ENCODE measurements around the gene LTB4R2. TPM values are rescaled to one million over a fixed set of nuclear protein-coding genes. Genes with fewer than 3 reads are reported as not detected.
A peak's percentile ranks its signal among the peaks of the same experiment; 100 is the strongest.

LTB4R2 gene
- total RNA-seq, 4 donors from 2014 or later = 88.1 to 173 (median 147) TPM

GRCh38 chr14:24316597-24316950 lies 6.6 kb downstream of the LTB4R2 start:
- H3K4me3 ChIP-seq (ENCODE audit: low read depth, poor library complexity, severe bottlenecking) = no peak overlapping the region
- intact Hi-C loops (cut with DNase I; ENCODE audit: low total_unique reads) = no loop called here
- peak in 1 of 2 donors; percentile 87 for DNase-seq (ENCODE audit: low spot score in 2 of 2)
- TF ChIP-seq POLR2A (IDR thresholded peaks at IDR 0.05) (no peak), CTCF (IDR thresholded peaks at IDR 0.05) (no peak)
- 32 to 41% methylated on average over 18 of the region's 18 CpGs for WGBS, 2 donors

GRCh38 chr14:24317141-24317928 lies 7.4 kb downstream of the LTB4R2 start:
- H3K4me3 ChIP-seq (ENCODE audit: low read depth, poor library complexity, severe bottlenecking) = no peak overlapping the region
- DNase-seq (ENCODE audit: low spot score in 2 of 2) = no peak
- TF ChIP-seq CTCF (IDR thresholded peaks at IDR 0.05) (no peak), POLR2A (IDR thresholded peaks at IDR 0.05) (no peak)
- WGBS, 2 donors = 58 to 71% methylated on average over 3 of the region's 3 CpGs
- intact Hi-C loops (cut with DNase I; ENCODE audit: low total_unique reads) = no loop called here

- no peak for TF ChIP-seq CTCF (IDR thresholded peaks at IDR 0.05)
- no peak for TF ChIP-seq POLR2A (IDR thresholded peaks at IDR 0.05)
- no peak for DNase-seq (ENCODE audit: low spot score in 2 of 2)
- 89 to 92% methylated on average over 14 of the region's 14 CpGs for WGBS, 2 donors
- H3K4me3 ChIP-seq (ENCODE audit: low read depth, poor library complexity, severe bottlenecking) = no peak overlapping the region
- intact Hi-C loops (cut with DNase I; ENCODE audit: low total_unique reads) = no loop called here
Measured at GRCh38 chr14:24321212-24321975, 11.5 kb downstream of the LTB4R2 start.

- 84 to 86% methylated on average over 8 to 10 of the region's 10 CpGs for WGBS, 2 donors
Measured at GRCh38 chr14:24322672-24323071, 12.7 kb downstream of the LTB4R2 start.

GRCh38 chr14:24323341-24323740 lies 13.4 kb downstream of the LTB4R2 start:
- intact Hi-C loops (cut with DNase I; ENCODE audit: low total_unique reads) = no loop called here
- TF ChIP-seq POLR2A (IDR thresholded peaks at IDR 0.05) (no peak), CTCF (IDR thresholded peaks at IDR 0.05) (no peak)
- H3K4me3 ChIP-seq (ENCODE audit: low read depth, poor library complexity, severe bottlenecking) = no peak overlapping the region
- no peak for DNase-seq (ENCODE audit: low spot score in 2 of 2)
- 54 to 55% methylated on average over 3 of the region's 3 CpGs for WGBS, 2 donors

More at GRCh38 chr14:24322672-24323071, 12.7 kb downstream of the LTB4R2 start:
- intact Hi-C loops (cut with DNase I; ENCODE audit: low total_unique reads) = no loop called here
- TF ChIP-seq CTCF (IDR thresholded peaks at IDR 0.05) = no peak
- TF ChIP-seq POLR2A (IDR thresholded peaks at IDR 0.05) = no peak
- H3K4me3 ChIP-seq (ENCODE audit: low read depth, poor library complexity, severe bottlenecking) = no peak overlapping the region
- DNase-seq (ENCODE audit: low spot score in 2 of 2) = no peak

Measured in lower leg skin (tissue), 4 donors.